ENCODE measurements around the gene KDM2A. TPM values are rescaled to one million over a fixed set of nuclear protein-coding genes. Genes with fewer than 3 reads are reported as not detected.

KDM2A gene
- total RNA-seq, 1 donor from 2014 or later: 38.4 TPM

GRCh38 chr11:67303132-67303834 is 184.2 kb downstream of the KDM2A start, which contains the start of gene SSH3:
Gene SSH3, plus strand, starts transcription at chr11:67303530. Its CDS starts 96 bp downstream, at chr11:67303626.
- FAIRE-seq (no peak), DNase-seq (ENCODE audit: low read depth) (peak; percentile 47)
- Histone ChIP-seq H3K27me3 (ENCODE audit: control insufficient read depth, insufficient read depth, low read length) (no peaks in the 10 kb centered on the region), H3K36me3 (ENCODE audit: control insufficient read depth, insufficient read depth, low read length) (peaks cover 34% of the 10 kb centered on the region), H3K4me3 (ENCODE audit: low read depth, low read length) (peak within 1 kb of the TSS; percentile 96)
- TF ChIP-seq CTCF (IDR thresholded peaks at IDR 0.05; ENCODE audit: insufficient read depth, low read length, severe bottlenecking): no peak

- FAIRE-seq (no peak), DNase-seq (ENCODE audit: low read depth) (no peak)
- TF ChIP-seq CTCF (IDR thresholded peaks at IDR 0.05; ENCODE audit: insufficient read depth, low read length, severe bottlenecking): no peak
- H3K4me3 ChIP-seq (ENCODE audit: low read depth, low read length): peak overlapping the region; percentile 96
- H3K36me3 ChIP-seq (ENCODE audit: control insufficient read depth, insufficient read depth, low read length): peaks cover 35% of the 10 kb centered on the region
- no peaks in the 10 kb centered on the region for H3K27me3 ChIP-seq (ENCODE audit: control insufficient read depth, insufficient read depth, low read length)
Observed at GRCh38 chr11:67303835-67304411, 184.9 kb downstream of the KDM2A start.

- peak overlapping the region; percentile 96 for H3K4me3 ChIP-seq (ENCODE audit: low read depth, low read length)
- DNase-seq (ENCODE audit: low read depth) (no peak), FAIRE-seq (no peak)
- no peak for TF ChIP-seq CTCF (IDR thresholded peaks at IDR 0.05; ENCODE audit: insufficient read depth, low read length, severe bottlenecking)
- H3K36me3 ChIP-seq (ENCODE audit: control insufficient read depth, insufficient read depth, low read length): peaks cover 35% of the 10 kb centered on the region
- H3K27me3 ChIP-seq (ENCODE audit: control insufficient read depth, insufficient read depth, low read length): no peaks in the 10 kb centered on the region
Observed at GRCh38 chr11:67304511-67305113, 185.5 kb downstream of the KDM2A start.

- DNase-seq (ENCODE audit: low read depth) (no peak), FAIRE-seq (no peak)
- TF ChIP-seq CTCF (IDR thresholded peaks at IDR 0.05; ENCODE audit: insufficient read depth, low read length, severe bottlenecking): no peak
Observed at GRCh38 chr11:67306769-67307544, 187.9 kb downstream of the KDM2A start.

GRCh38 chr11:67307545-67308001 is 188.5 kb downstream of the KDM2A start:
- FAIRE-seq (no peak), DNase-seq (ENCODE audit: low read depth) (no peak)
- Histone ChIP-seq H3K27me3 (ENCODE audit: control insufficient read depth, insufficient read depth, low read length) (no peaks in the 10 kb centered on the region), H3K36me3 (ENCODE audit: control insufficient read depth, insufficient read depth, low read length) (peaks cover 37% of the 10 kb centered on the region), H3K4me3 (ENCODE audit: low read depth, low read length) (no peak overlapping the region)
- TF ChIP-seq CTCF (IDR thresholded peaks at IDR 0.05; ENCODE audit: insufficient read depth, low read length, severe bottlenecking): no peak

More at GRCh38 chr11:67306769-67307544, 187.9 kb downstream of the KDM2A start:
- Histone ChIP-seq H3K27me3 (ENCODE audit: control insufficient read depth, insufficient read depth, low read length) (no peaks in the 10 kb centered on the region), H3K4me3 (ENCODE audit: low read depth, low read length) (no peak overlapping the region), H3K36me3 (ENCODE audit: control insufficient read depth, insufficient read depth, low read length) (peaks cover 36% of the 10 kb centered on the region)

Other genes with a start within 250 kb of the KDM2A start
- 12.4 and 14.2 TPM in 2 replicates for gene PC, start 160.9 kb upstream of the KDM2A start, total RNA-seq
- gene C11orf86, start 144.0 kb upstream of the KDM2A start, total RNA-seq: not detected in 2 replicates
- gene SYT12, start 96.1 kb upstream of the KDM2A start, total RNA-seq: 2.0 and 2.9 TPM in 2 replicates
- 222 and 247 TPM in 2 replicates for gene RHOD, start 62.4 kb upstream of the KDM2A start, total RNA-seq
- 55.0 and 77.4 TPM in 2 replicates for gene GRK2, start 147.2 kb downstream of the KDM2A start, total RNA-seq
- 22.4 and 42.8 TPM in 2 replicates for gene ANKRD13D, start 170.0 kb downstream of the KDM2A start, total RNA-seq
- 32.0 and 35.0 TPM in 2 replicates for gene SSH3, start 184.3 kb downstream of the KDM2A start, total RNA-seq
- gene POLD4, start 234.3 kb downstream of the KDM2A start, total RNA-seq: 45.8 and 83.1 TPM in 2 replicates